ENCODE results near the gene GIT1. TPM values are rescaled to one million over a fixed set of nuclear protein-coding genes. Genes with fewer than 3 reads are reported as not detected.

The GIT1 gene
- total RNA-seq, 1 experiment from 2014 or later, result 120 TPM

DNA sequence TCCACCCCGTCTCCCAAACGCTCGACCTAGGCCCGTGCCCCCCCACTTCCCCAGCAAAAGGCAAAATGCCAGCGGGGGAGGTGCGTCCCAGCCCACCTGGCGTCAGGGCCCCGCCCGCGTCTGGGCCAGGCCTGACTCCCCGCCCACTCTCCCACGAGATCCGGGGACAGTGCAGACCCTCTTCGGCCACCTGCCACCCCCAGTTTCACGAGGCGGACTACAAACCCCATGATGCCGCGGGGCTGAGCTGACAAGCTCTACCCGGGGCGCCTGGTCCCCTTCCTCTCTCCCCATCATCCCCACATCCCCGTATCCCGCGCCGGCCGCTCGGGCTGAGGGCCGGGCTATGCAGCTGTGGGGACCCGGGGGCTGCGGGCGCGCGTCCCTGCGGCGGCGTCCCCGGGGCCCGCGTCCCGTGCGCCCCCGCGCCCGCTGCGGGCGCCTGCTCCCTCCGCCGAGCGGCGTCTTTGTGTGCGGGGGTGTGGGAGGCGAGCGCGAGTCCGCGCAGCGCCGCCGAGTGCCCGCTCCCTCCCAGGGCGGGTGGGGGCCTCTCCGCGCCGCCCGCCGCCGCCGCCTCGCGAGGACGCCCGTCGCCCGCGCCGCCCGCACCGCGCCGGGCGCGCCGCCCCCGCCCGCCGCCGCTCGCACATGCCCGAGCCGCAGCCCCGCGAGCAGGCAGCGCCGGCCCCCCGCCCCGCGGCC lies 3.6 kb upstream of the GIT1 start, which contains the start of gene ANKRD13B:
ANKRD13B (plus strand) TSS at position 283 of the 702 bp plus-strand sequence. CDS start 490 bp downstream, outside the sequence.
- ChIA-PET CTCF (interaction anchor here (0.9 to 2.6 kb wide), 5 partner anchors 23 to 444 kb away, joined by 3 to 16 read pairs (median 9); no protein-coding TSS in a partner anchor), POLR2A (ENCODE audit: low non-redundant PET) (interaction anchor here (0.6 kb wide), 4 partner anchors 24 to 447 kb away, joined by 3 to 17 read pairs (median 4); no protein-coding TSS in a partner anchor)
- Histone ChIP-seq H3K4me3 (ENCODE audit: low read depth, low read length, poor library complexity, severe bottlenecking) (peak within 1 kb of the TSS; percentile 97), H3K9me3 (ENCODE audit: low read depth, low read length, poor library complexity, severe bottlenecking) (no peaks in the 10 kb centered on the region), H3K27me3 (replicated peaks; ENCODE audit: insufficient read depth, low read depth, low read length, poor library complexity) (no peaks in the 10 kb centered on the region), H3K27ac (ENCODE audit: low read depth, low read length, poor library complexity, severe bottlenecking) (peak within 1 kb of the TSS; percentile 90), H3K4me1 (ENCODE audit: insufficient read depth, low read length, poor library complexity, severe bottlenecking) (peaks cover 72% of the 10 kb centered on the region), H3K36me3 (ENCODE audit: insufficient read depth, low read length, poor library complexity, severe bottlenecking) (no peaks in the 10 kb centered on the region)
- no peak for TF ChIP-seq CTCF (conservative IDR thresholded peaks at IDR 0.05; ENCODE audit: low read depth, low read length)
- TF ChIP-seq EZH2 (IDR thresholded peaks at IDR 0.05; ENCODE audit: borderline replicate concordance, low read depth, low read length, poor library complexity, severe bottlenecking), result no peak
- peak; percentile 82 for DNase-seq (ENCODE audit: low spot score)
- BruUV-seq (replicated peaks), result no TSS peak
- intact Hi-C loops (cut with micrococcal nuclease; ENCODE audit: unreplicated experiment), result no loop called here

- POLR2A ChIA-PET (ENCODE audit: low non-redundant PET), result interaction anchor here (0.6 to 1.0 kb wide), 5 partner anchors 12 to 25 kb away, joined by 3 to 17 read pairs (median 4); partner anchors contain the start of gene ABHD15
- H3K36me3 ChIP-seq (ENCODE audit: insufficient read depth, low read length, poor library complexity, severe bottlenecking), result no peaks in the 10 kb centered on the region
- H3K27me3 ChIP-seq (replicated peaks; ENCODE audit: insufficient read depth, low read depth, low read length, poor library complexity), result no peaks in the 10 kb centered on the region
- H3K9me3 ChIP-seq (ENCODE audit: low read depth, low read length, poor library complexity, severe bottlenecking), result no peaks in the 10 kb centered on the region
- H3K4me1 ChIP-seq (ENCODE audit: insufficient read depth, low read length, poor library complexity, severe bottlenecking), result peaks cover 72% of the 10 kb centered on the region
- H3K27ac ChIP-seq (ENCODE audit: low read depth, low read length, poor library complexity, severe bottlenecking), result peak overlapping the region; percentile 83
- intact Hi-C loops (cut with micrococcal nuclease; ENCODE audit: unreplicated experiment), result loop anchor here (1.0 kb wide), 2 partner anchors 12 to 24 kb away; partner anchors contain the start of gene TP53I13
- peak overlapping the region; percentile 97 for H3K4me3 ChIP-seq (ENCODE audit: low read depth, low read length, poor library complexity, severe bottlenecking)
- peak; percentile 99 for TF ChIP-seq CTCF (conservative IDR thresholded peaks at IDR 0.05; ENCODE audit: low read depth, low read length)
- no peak for TF ChIP-seq EZH2 (IDR thresholded peaks at IDR 0.05; ENCODE audit: borderline replicate concordance, low read depth, low read length, poor library complexity, severe bottlenecking)
- CTCF ChIA-PET, result interaction anchor here (0.5 to 2.6 kb wide), 15 partner anchors 13 to 886 kb away, joined by 3 to 16 read pairs (median 4); no protein-coding TSS in a partner anchor
- BruUV-seq (replicated peaks), result no TSS peak
- DNase-seq (ENCODE audit: low spot score), result peak; percentile 98
Observed at GRCh38 chr17:29591737-29592608, 2.5 kb upstream of the GIT1 start.

- intact Hi-C loops (cut with micrococcal nuclease; ENCODE audit: unreplicated experiment), result loop anchor here (1.0 kb wide), 2 partner anchors 11 to 23 kb away; partner anchors contain the start of gene TP53I13
- Histone ChIP-seq H3K9me3 (ENCODE audit: low read depth, low read length, poor library complexity, severe bottlenecking) (no peaks in the 10 kb centered on the region), H3K36me3 (ENCODE audit: insufficient read depth, low read length, poor library complexity, severe bottlenecking) (no peaks in the 10 kb centered on the region), H3K27me3 (replicated peaks; ENCODE audit: insufficient read depth, low read depth, low read length, poor library complexity) (no peaks in the 10 kb centered on the region), H3K27ac (ENCODE audit: low read depth, low read length, poor library complexity, severe bottlenecking) (peak overlapping the region; percentile 83), H3K4me1 (ENCODE audit: insufficient read depth, low read length, poor library complexity, severe bottlenecking) (peaks cover 70% of the 10 kb centered on the region), H3K4me3 (ENCODE audit: low read depth, low read length, poor library complexity, severe bottlenecking) (peak overlapping the region; percentile 97)
- BruUV-seq (replicated peaks), result no TSS peak
- no peak for TF ChIP-seq EZH2 (IDR thresholded peaks at IDR 0.05; ENCODE audit: borderline replicate concordance, low read depth, low read length, poor library complexity, severe bottlenecking)
- TF ChIP-seq CTCF (conservative IDR thresholded peaks at IDR 0.05; ENCODE audit: low read depth, low read length), result no peak
- ChIA-PET POLR2A (ENCODE audit: low non-redundant PET) (interaction anchor here (0.6 to 1.0 kb wide), 2 partner anchors 11 to 24 kb away, joined by 3 to 5 read pairs; no protein-coding TSS in a partner anchor), CTCF (interaction anchor here (0.6 to 2.6 kb wide), 11 partner anchors 12 to 887 kb away, joined by 3 to 16 read pairs (median 4); no protein-coding TSS in a partner anchor)
- no peak for DNase-seq (ENCODE audit: low spot score)
Observed at GRCh38 chr17:29591146-29591736, 1.8 kb upstream of the GIT1 start.

All from A673 (cell line).